H9 (cell line): ENCODE data around the gene TSPAN33. TPM values are rescaled to one million over a fixed set of nuclear protein-coding genes. Genes with fewer than 3 reads are reported as not detected.

Experiments used
- DNase-seq: peaks from one replicate; pipeline ENCODE4 v3.0.0-alpha.2; 2017
- H2AFZ ChIP-seq: one replicate; pipeline ENCODE4 v1.6.1; 2013; ENCODE audit warnings: mild to moderate bottlenecking, low read length, control low read depth, moderate library complexity
- H2AK5ac ChIP-seq: 2 replicates; pipeline ENCODE4 v1.6.1; 2013; ENCODE audit warnings: low read length, control low read depth, mixed read lengths; ENCODE audit not compliant: insufficient read length
- H2BK120ac ChIP-seq: one replicate; pipeline ENCODE4 v1.6.1; 2013; ENCODE audit warnings: low read depth, mild to moderate bottlenecking, low read length, control low read depth, inconsistent platforms; ENCODE audit not compliant: poor library complexity, severe bottlenecking
- H2BK12ac ChIP-seq: 2 replicates; pipeline ENCODE4 v1.6.1; 2013; ENCODE audit warnings: low read length, control low read depth, mixed read lengths, low read depth; ENCODE audit not compliant: insufficient read length
- H2BK15ac ChIP-seq: 2 replicates; pipeline ENCODE4 v1.6.1; 2013; ENCODE audit warnings: low read depth, low read length, control low read depth
- H2BK20ac ChIP-seq: one replicate; pipeline ENCODE4 v1.6.1; 2013; ENCODE audit warnings: low read depth, mild to moderate bottlenecking, low read length, control low read depth, inconsistent platforms; ENCODE audit not compliant: poor library complexity, severe bottlenecking
- H2BK5ac ChIP-seq: 2 replicates; pipeline ENCODE4 v1.6.1; 2013; ENCODE audit warnings: low read length, control low read depth, mixed read lengths; ENCODE audit not compliant: insufficient read length
- H3K14ac ChIP-seq: 2 replicates; pipeline ENCODE4 v1.6.1; 2013; ENCODE audit warnings: low read length, control low read depth; ENCODE audit not compliant: insufficient read depth
- H3K18ac ChIP-seq: 2 replicates; pipeline ENCODE4 v1.6.1; 2013; ENCODE audit warnings: low read depth, mild to moderate bottlenecking, mixed read lengths, low read length, control low read depth; ENCODE audit not compliant: insufficient read length
- H3K23ac ChIP-seq: 2 replicates; pipeline ENCODE4 v1.6.1; 2013; ENCODE audit warnings: low read length, control low read depth, mixed read lengths, low read depth; ENCODE audit not compliant: insufficient read length
- H3K23me2 ChIP-seq: 2 replicates; pipeline ENCODE4 v1.6.1; 2013; ENCODE audit warnings: low read depth, mild to moderate bottlenecking, mixed read lengths, low read length, control low read depth; ENCODE audit not compliant: insufficient read length, poor library complexity, severe bottlenecking
- H3K27ac ChIP-seq: 2 replicates; pipeline ENCODE4 v1.5.1; 2013; ENCODE audit warnings: low read length, control low read depth, mixed read lengths, low read depth; ENCODE audit not compliant: insufficient read length
- H3K27me3 ChIP-seq: 2 replicates; pipeline ENCODE4 v1.6.1; 2013; ENCODE audit warnings: low read length, control low read depth, inconsistent platforms; ENCODE audit not compliant: insufficient read depth
- H3K4ac ChIP-seq: 2 replicates; pipeline ENCODE4 v1.6.1; 2013; ENCODE audit warnings: low read depth, mild to moderate bottlenecking, control low read depth, inconsistent platforms, low read length, moderate library complexity
- H3K4me1 ChIP-seq: 2 replicates; pipeline ENCODE4 v1.6.1; 2013; ENCODE audit warnings: low read length, control low read depth, inconsistent platforms; ENCODE audit not compliant: insufficient read depth
- H3K4me2 ChIP-seq: 2 replicates; pipeline ENCODE4 v1.6.1; 2013; ENCODE audit warnings: low read length, control low read depth, mixed read lengths; ENCODE audit not compliant: insufficient read length, insufficient read depth
- H3K56ac ChIP-seq: 2 replicates; pipeline ENCODE4 v1.6.1; 2013; ENCODE audit warnings: low read depth, mild to moderate bottlenecking, mixed read lengths, low read length, control low read depth; ENCODE audit not compliant: insufficient read length
- H3K79me1 ChIP-seq: 2 replicates; pipeline ENCODE4 v1.6.1; 2013; ENCODE audit warnings: low read depth, mild to moderate bottlenecking, moderate library complexity, low read length, control low read depth, inconsistent platforms; ENCODE audit not compliant: insufficient read depth, poor library complexity, severe bottlenecking
- H3K79me2 ChIP-seq: 2 replicates; pipeline ENCODE4 v1.6.1; 2013; ENCODE audit warnings: low read length, control low read depth, inconsistent platforms; ENCODE audit not compliant: insufficient read depth
- H3K9ac ChIP-seq: 2 replicates; pipeline ENCODE4 v1.6.1; 2013; ENCODE audit warnings: low read length, control low read depth, mixed read lengths; ENCODE audit not compliant: insufficient read length; ENCODE audit errors: extremely low read depth
- H3K9me3 ChIP-seq: one replicate; pipeline ENCODE4 v1.6.1; 2013; ENCODE audit warnings: low read depth, low read length, inconsistent platforms; ENCODE audit not compliant: control insufficient read depth
- H3T11ph ChIP-seq: one replicate; pipeline ENCODE4 v1.6.1; 2013; ENCODE audit warnings: mild to moderate bottlenecking, low read length, control low read depth, inconsistent platforms
- H4K20me1 ChIP-seq: one replicate; pipeline ENCODE4 v1.6.1; 2013; ENCODE audit not compliant: control insufficient read depth, insufficient read length, insufficient read depth
- H4K5ac ChIP-seq: 2 replicates; pipeline ENCODE4 v1.6.1; 2013; ENCODE audit warnings: low read depth, mild to moderate bottlenecking, mixed read lengths, low read length, control low read depth; ENCODE audit not compliant: insufficient read length
- H4K8ac ChIP-seq: replicated peaks from 2 replicates; pipeline ENCODE4 v1.6.1; 2013; ENCODE audit warnings: low read length, control low read depth, mixed read lengths, low read depth; ENCODE audit not compliant: insufficient read length
- H4K91ac ChIP-seq: 2 replicates; pipeline ENCODE4 v1.6.1; 2013; ENCODE audit warnings: low read depth, mild to moderate bottlenecking, moderate library complexity, mixed read lengths, low read length, control low read depth; ENCODE audit not compliant: insufficient read length
- H3K27ac Mint-ChIP-seq, 3 experiments: 2 replicates in 2 of 3; 3 replicates in 1 of 3; pipeline ENCODE4 v1.8.0; 2020 to 2021; ENCODE audit warnings: mixed read lengths in 3 of 3, mild to moderate bottlenecking in 1 of 3, moderate library complexity in 1 of 3
- H3K27me3 Mint-ChIP-seq: 2 replicates; pipeline ENCODE4 v1.8.0; 2021; ENCODE audit warnings: low read depth, mild to moderate bottlenecking, moderate library complexity, mixed read lengths
- H3K36me3 Mint-ChIP-seq, 3 experiments: 2 replicates in 2 of 3; 3 replicates in 1 of 3; pipeline ENCODE4 v1.8.0; 2020 to 2021; ENCODE audit warnings: low read depth in 3 of 3, mixed read lengths in 3 of 3; ENCODE audit not compliant: insufficient read depth in 1 of 3
- H3K4me1 Mint-ChIP-seq, 2 experiments: 2 replicates each; pipeline ENCODE4 v1.8.0; 2020; ENCODE audit warnings: mixed read lengths in 2 of 2
- H3K4me3 Mint-ChIP-seq, 2 experiments: 2 replicates in 1 of 2; 3 replicates in 1 of 2; pipeline ENCODE4 v1.8.0; 2020 to 2021; ENCODE audit warnings: mild to moderate bottlenecking in 2 of 2, mixed read lengths in 2 of 2, moderate library complexity in 1 of 2
- H3K9me3 Mint-ChIP-seq, 2 experiments: 2 replicates in 1 of 2; 3 replicates in 1 of 2; pipeline ENCODE4 v1.8.0; 2020; ENCODE audit warnings: mild to moderate bottlenecking in 2 of 2, mixed read lengths in 2 of 2, moderate library complexity in 1 of 2
- CTCF ChIP-seq: fragments of 200-600 bp; sonication (generic); conservative IDR thresholded peaks from 3 replicates; pipeline ENCODE4 v1.8.0; 2021; ENCODE audit warnings: antibody characterized with exemption, mild to moderate bottlenecking
- WGBS: extraction: QIAGEN DNeasy Blood & Tissue Kit; methylation state at CpG from one replicate; pipeline ENCODE4 v1.1.7; 2013; ENCODE audit warnings: missing lambda C conversion rate, low lambda C conversion rate, mixed read lengths; ENCODE audit not compliant: insufficient read length; ENCODE audit errors: extremely low coverage; 5-methylcytosine and 5-hydroxymethylcytosine counted together
- total RNA-seq: library from RNA; stranded (reverse); gene quantifications from 2 replicates; pipeline ENCODE4 v1.2.1, GENCODE V29; 2021

TSPAN33 gene
- total RNA-seq, 1 experiment from 2014 or later: 34.7 TPM

- Histone ChIP-seq H3K18ac (no peak overlapping the region), H2AK5ac (no peak overlapping the region), H3K56ac (no peak overlapping the region), H3K9me3 (no peaks in the 10 kb centered on the region), H3T11ph (no peak overlapping the region), H3K4ac (no peak overlapping the region), H3K79me1 (no peaks in the 10 kb centered on the region), H3K4me1 (no peaks in the 10 kb centered on the region), H3K27ac (no peak overlapping the region), H2BK20ac (no peak overlapping the region), H2BK120ac (no peak overlapping the region), H4K5ac (no peak overlapping the region), H3K23ac (no peak overlapping the region), H4K20me1 (no peaks in the 10 kb centered on the region), H2AFZ (no peak overlapping the region), H2BK12ac (no peak overlapping the region), H4K91ac (no peak overlapping the region), H3K9ac (no peak overlapping the region), H3K79me2 (no peaks in the 10 kb centered on the region), H3K23me2 (no peaks in the 10 kb centered on the region), H2BK5ac (no peak overlapping the region), H3K4me2 (no peak overlapping the region), H3K27me3 (no peaks in the 10 kb centered on the region), H2BK15ac (no peak overlapping the region), H4K8ac (no peak overlapping the region), H3K14ac (no peak overlapping the region)
- H3K4me3 Mint-ChIP-seq: no peak overlapping the region
- H3K36me3 Mint-ChIP-seq: peaks cover 28 to 65% (median 64%) of the 10 kb centered on the region in 3 experiments
- no peaks in the 10 kb centered on the region; the same call in 1 of the 2 replicates for H3K27me3 Mint-ChIP-seq
- H3K9me3 Mint-ChIP-seq: peaks cover 22 to 27% of the 10 kb centered on the region in 2 experiments
- no peak for DNase-seq
- no peak for TF ChIP-seq CTCF
- no CpG with 5 or more reads among the region's 4 CpGs for WGBS
- no peak overlapping the region for H3K27ac Mint-ChIP-seq
- H3K4me1 Mint-ChIP-seq: peaks cover 4 to 5% of the 10 kb centered on the region in 2 experiments
Observed at GRCh38 chr7:129212596-129212995, 68.1 kb downstream of the TSPAN33 start.
